DND-41 (cell line): ENCODE measurements around the gene OPN1SW.

Source experiments
- ATAC-seq: fragments of 200-7000 bp; cut with Tn5 transposase; 3 replicates; pipeline ENCODE4 v1.9.1; 2021; ENCODE audit warnings: low read depth; ENCODE audit not compliant: insufficient read depth
- DNase-seq: peaks from one replicate; pipeline ENCODE4 v3.0.0-alpha.2; 2020
- H2AFZ ChIP-seq: 2 replicates; pipeline ENCODE4 v1.6.0; 2012; ENCODE audit warnings: low read depth, low read length
- H3K27ac ChIP-seq: 2 replicates; pipeline ENCODE4 v1.5.1; 2012; ENCODE audit warnings: low read length, inconsistent platforms
- H3K27me3 ChIP-seq: fragments of 200-600 bp; sonication (generic); 2 replicates; pipeline ENCODE4 v1.6.0; 2012; ENCODE audit warnings: low read length, mild to moderate bottlenecking, inconsistent platforms; ENCODE audit not compliant: insufficient read depth, poor library complexity
- H3K36me3 ChIP-seq: 2 replicates; pipeline ENCODE4 v1.5.1; 2012; ENCODE audit warnings: low read length, inconsistent platforms; ENCODE audit not compliant: insufficient read depth
- H3K4me1 ChIP-seq: 2 replicates; pipeline ENCODE4 v1.5.1; 2012; ENCODE audit warnings: mild to moderate bottlenecking, low read length; ENCODE audit not compliant: insufficient read depth
- H3K4me2 ChIP-seq: 2 replicates; pipeline ENCODE4 v1.6.0; 2012; ENCODE audit warnings: mild to moderate bottlenecking, moderate library complexity, low read length, inconsistent platforms; ENCODE audit not compliant: insufficient read depth
- H3K4me3 ChIP-seq, 2 experiments: fragments of 200-600 bp in 1 of 2; shearing (Covaris generic) in 1 of 2; 2 replicates each; pipeline ENCODE4 v1.5.1; 2012 to 2016; ENCODE audit warnings: inconsistent platforms in 2 of 2, low read length in 2 of 2, mild to moderate bottlenecking in 2 of 2, low read depth in 1 of 2, moderate library complexity in 1 of 2
- H3K79me2 ChIP-seq: 2 replicates; pipeline ENCODE4 v1.6.0; 2012; ENCODE audit warnings: low read length, inconsistent platforms; ENCODE audit not compliant: insufficient read depth
- H3K9ac ChIP-seq: 2 replicates; pipeline ENCODE4 v1.6.0; 2012; ENCODE audit warnings: low read depth, mild to moderate bottlenecking, inconsistent platforms, low read length, moderate library complexity
- H3K9me3 ChIP-seq: 2 replicates; pipeline ENCODE4 v1.5.1; 2012; ENCODE audit warnings: low read length, moderate library complexity, mild to moderate bottlenecking, inconsistent platforms; ENCODE audit not compliant: insufficient read depth, severe bottlenecking
- H4K20me1 ChIP-seq: 2 replicates; pipeline ENCODE4 v1.6.0; 2012; ENCODE audit warnings: low read length; ENCODE audit not compliant: insufficient read depth
- CTCF ChIP-seq: IDR thresholded peaks from 2 replicates; pipeline ENCODE4 v1.5.1; 2012; ENCODE audit warnings: borderline replicate concordance, low read length, moderate library complexity, mild to moderate bottlenecking; ENCODE audit not compliant: poor library complexity, severe bottlenecking; ENCODE audit errors: extremely low read depth
- EZH2 ChIP-seq: IDR thresholded peaks from 3 replicates; pipeline ENCODE4 v1.6.1; 2012; ENCODE audit warnings: borderline replicate concordance, low read depth, mild to moderate bottlenecking, moderate library complexity, low read length, inconsistent platforms; ENCODE audit not compliant: severe bottlenecking

OPN1SW gene

GRCh38 chr7:128755819-128756476 lies 19.6 kb downstream of the OPN1SW start:
- H3K27me3 ChIP-seq: no peaks in the 10 kb centered on the region
- H2AFZ ChIP-seq: no peak overlapping the region
- no peak overlapping the region for H3K4me3 ChIP-seq
- peaks cover 88% of the 10 kb centered on the region for H3K36me3 ChIP-seq
- H3K9ac ChIP-seq: no peak overlapping the region
- no peaks in the 10 kb centered on the region for H3K4me1 ChIP-seq
- no peak for TF ChIP-seq EZH2
- no peak for TF ChIP-seq CTCF
- no peak overlapping the region for H3K27ac ChIP-seq
- H3K79me2 ChIP-seq: peaks cover 24% of the 10 kb centered on the region
- H4K20me1 ChIP-seq: peaks cover 2% of the 10 kb centered on the region; the same call in 1 of the 2 replicates
- no peak for DNase-seq
- no peak overlapping the region for H3K4me2 ChIP-seq
- no peak for ATAC-seq
- H3K9me3 ChIP-seq: no peaks in the 10 kb centered on the region

- TF ChIP-seq EZH2: no peak
- TF ChIP-seq CTCF: no peak
Observed at GRCh38 chr7:128755075-128755818, 20.3 kb downstream of the OPN1SW start.

GRCh38 chr7:128752251-128752650 lies 23.3 kb downstream of the OPN1SW start:
- Histone ChIP-seq H3K9ac (no peak overlapping the region), H3K4me1 (no peaks in the 10 kb centered on the region), H3K36me3 (peaks cover 87% of the 10 kb centered on the region), H3K9me3 (no peaks in the 10 kb centered on the region), H3K27me3 (no peaks in the 10 kb centered on the region), H3K79me2 (peaks cover 50% of the 10 kb centered on the region), H2AFZ (no peak overlapping the region), H3K27ac (no peak overlapping the region), H3K4me2 (no peak overlapping the region), H4K20me1 (peaks cover 12% of the 10 kb centered on the region; the same call in 1 of the 2 replicates), H3K4me3 (no peak overlapping the region)
- no peak for ATAC-seq
- TF ChIP-seq CTCF (no peak), EZH2 (no peak)
- DNase-seq: no peak

More at GRCh38 chr7:128755075-128755818, 20.3 kb downstream of the OPN1SW start:
- ATAC-seq: no peak
- Histone ChIP-seq H3K27me3 (no peaks in the 10 kb centered on the region), H3K9ac (no peak overlapping the region), H4K20me1 (peaks cover 2% of the 10 kb centered on the region; the same call in 1 of the 2 replicates), H3K9me3 (no peaks in the 10 kb centered on the region), H3K4me2 (no peak overlapping the region), H3K79me2 (peaks cover 24% of the 10 kb centered on the region), H2AFZ (no peak overlapping the region), H3K4me3 (no peak overlapping the region), H3K36me3 (peaks cover 88% of the 10 kb centered on the region), H3K27ac (no peak overlapping the region), H3K4me1 (no peaks in the 10 kb centered on the region)
- no peak for DNase-seq
